Measurements from ENCODE around the gene KRT6C.
"Not testable (repeated sequence)": the region's sequence is repeated elsewhere in the genome, so short reads cannot be mapped to it uniquely, and the experiment has no call there.

Gene KRT6C

GRCh38 chr12:52473768-52474167 lies at the start of gene KRT6C:
KRT6C (minus strand) TSS chr12:52473805; CDS start chr12:52473737, 68 bp downstream.
- no peak for DNase-seq

- no peak for DNase-seq
Observed at GRCh38 chr12:52522346-52523011, 48.9 kb upstream of the KRT6C start.

DNA sequence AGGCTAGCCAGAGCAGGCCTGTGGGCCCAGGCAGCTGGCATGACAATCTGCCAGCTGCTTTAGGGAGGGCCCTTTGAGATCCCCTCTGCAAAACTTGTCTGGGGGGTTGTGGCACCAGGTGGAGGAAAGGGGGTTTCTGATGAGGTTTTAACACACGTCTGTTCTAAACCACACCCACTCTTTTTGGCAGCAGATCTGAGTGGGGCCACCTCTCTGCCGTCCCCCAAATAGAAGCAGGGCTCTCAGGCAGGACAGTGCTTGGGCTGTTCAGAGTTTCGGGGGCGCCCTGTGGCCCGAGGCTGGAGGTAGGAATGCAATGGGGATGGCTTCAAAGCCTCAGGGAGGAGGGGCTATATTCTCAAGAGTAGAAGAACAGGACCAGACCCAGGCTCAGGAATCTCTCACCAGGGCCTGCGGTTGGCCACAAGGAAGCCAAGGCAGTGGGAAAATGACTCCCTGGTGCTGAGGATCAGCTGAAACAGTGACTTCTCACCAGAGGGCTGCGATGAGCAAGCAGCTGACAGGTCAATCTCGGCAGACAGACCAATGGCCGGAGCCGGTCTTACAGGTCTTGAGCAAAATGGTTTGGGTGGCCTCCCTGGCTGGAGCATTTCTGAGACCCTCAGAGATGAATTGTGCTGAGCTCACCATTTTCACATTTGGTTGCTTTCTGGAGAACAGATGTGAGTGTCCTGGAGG lies 48.1 kb upstream of the KRT6C start:
- DNase-seq, result no peak

DNA sequence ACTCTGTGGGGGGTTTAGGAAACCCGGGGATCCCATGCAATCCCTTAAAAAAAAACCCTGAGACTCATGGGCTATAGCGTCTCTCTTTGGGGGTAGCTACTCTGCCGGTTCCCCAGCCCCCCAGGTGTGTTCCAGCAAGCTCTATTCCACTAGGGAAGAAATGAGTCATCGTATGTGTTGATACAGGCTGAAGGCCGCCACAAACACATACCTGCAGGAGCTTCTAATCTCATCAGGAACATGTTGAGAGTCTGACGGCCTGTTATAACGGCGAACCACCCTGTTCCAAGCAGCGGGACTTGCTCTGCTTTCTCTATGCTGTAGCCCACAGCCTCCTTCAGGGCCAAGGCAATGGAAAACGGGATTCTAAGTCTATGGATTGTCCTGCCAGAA lies 47.6 kb upstream of the KRT6C start:
- no peak for DNase-seq

DNA sequence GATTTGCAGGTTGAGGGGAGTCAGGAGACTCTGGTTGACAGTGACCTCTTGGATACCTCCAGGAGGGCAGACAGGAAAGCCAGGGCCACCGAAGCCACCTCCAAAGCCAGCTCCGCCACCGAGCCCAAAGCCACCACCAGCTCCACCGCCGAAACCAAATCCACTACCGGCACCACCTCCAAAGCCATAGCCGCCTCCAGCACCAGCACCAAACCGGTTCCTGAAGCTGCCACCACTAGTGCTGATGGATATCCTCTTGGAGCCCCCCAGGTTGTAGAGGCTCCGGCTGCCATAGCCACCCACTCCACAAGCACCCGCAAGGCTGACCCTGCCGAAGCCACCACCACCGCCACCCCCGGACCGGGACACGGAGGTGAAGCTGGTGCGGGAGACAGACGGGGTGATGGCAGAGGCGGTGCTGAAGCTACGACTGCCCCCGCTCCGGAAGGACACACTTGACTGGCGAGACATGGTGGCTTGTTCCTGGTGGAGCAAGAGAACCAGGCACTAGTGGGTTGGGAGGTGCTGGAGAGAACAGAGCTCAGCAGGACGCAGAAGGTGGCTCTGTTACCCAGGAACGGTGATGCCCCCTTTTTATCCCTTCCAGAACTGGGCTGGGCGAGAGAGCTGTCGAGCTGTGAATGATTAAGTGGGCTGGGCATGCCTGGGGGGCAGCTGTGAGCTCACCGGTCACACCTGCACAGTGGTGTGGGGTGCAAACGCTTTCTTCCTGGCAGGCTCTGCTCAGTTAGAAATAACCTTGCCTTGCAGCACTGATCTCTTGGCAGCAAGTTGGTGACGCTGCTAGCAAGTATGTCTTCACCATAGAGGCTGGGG lies 46.4 kb upstream of the KRT6C start, which contains the start of gene KRT5:
Gene KRT5, minus strand, starts transcription at position 569 of the 837 bp plus-strand sequence. Its CDS starts 98 bp downstream, at position 471.
- no peak for DNase-seq

- no peak for DNase-seq
Observed at GRCh38 chr12:52519387-52519703, 45.7 kb upstream of the KRT6C start.

DNA sequence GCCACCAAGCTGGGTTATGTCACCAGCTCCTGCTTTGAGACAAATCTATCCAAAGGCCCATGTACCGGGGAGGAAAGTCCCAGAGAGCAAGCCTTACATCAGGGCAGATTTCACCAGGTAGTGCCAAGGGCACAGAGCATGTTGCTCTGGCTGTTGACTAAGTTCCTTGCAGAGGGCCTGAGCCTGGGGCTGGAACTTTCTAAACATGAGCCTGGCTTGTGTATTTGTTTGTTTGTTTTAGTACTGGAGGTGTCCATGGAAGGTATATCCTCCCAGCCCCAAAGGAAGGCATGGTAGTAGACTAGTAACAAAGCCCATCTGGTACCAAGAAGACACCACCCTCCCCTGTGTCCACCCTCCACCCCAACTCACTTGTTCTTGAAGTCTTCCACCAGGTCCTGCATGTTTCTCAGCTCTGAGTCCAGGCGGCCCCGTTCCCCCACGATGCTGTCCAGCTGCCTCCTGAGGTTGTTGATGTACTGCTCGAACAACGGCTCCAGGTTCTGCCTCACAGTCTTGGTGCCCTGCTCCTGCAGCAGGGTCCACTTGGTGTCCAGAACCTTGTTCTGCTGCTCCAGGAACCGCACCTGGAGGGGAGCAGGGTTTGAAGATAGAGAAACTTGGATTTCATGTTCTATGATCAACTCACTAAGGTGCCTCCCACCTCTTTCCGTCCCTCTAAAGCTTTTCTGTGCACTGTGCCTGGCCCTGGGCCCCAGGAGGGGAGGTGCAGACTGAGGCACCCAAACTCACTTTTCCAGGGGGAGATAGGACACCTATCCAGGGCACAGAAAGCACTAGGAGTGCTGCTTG lies 45.2 kb upstream of the KRT6C start:
- DNase-seq, result no peak

- DNase-seq, result no peak
Observed at GRCh38 chr12:52517888-52518287, 44.3 kb upstream of the KRT6C start.

DNA sequence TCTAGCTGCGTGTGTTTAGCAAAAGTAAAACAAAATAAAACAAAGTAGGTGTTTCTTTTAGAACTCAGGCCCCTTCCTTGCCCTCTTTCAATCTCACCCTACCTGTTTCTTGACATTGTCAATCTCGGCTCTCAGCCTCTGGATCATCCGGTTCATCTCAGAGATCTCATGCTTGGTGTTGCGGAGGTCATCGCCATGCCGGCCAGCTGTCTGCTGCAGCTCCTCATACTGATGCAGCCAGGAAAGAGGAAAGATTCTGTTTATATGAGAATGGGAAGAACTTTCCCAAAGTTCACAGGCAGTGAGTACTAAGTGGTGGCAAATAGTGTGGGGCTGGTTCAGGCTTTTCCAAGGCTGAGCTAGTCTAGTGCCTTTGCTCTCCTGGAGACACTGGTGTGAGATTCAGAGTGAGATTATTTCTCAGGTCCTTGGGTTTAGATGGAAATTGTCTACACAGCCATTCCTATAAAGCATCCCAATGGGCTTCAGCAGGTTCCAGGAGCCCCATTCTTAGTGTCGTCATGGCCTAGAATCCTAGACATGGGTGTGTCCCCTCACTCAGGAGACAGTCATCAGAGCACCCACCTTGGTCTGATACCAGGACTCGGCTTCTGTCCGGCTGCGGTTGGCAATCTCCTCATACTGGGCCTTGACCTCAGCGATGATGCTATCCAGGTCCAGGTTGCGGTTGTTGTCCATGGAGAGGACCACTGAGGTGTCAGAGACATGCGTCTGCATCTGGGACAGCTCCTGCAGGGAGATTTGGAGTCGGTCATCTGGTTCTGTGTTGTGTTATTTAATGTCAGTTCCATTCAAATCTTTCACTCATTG lies 43.6 kb upstream of the KRT6C start:
- no peak for DNase-seq

- DNase-seq, result no peak
Observed at GRCh38 chr12:52515927-52516831, 42.6 kb upstream of the KRT6C start.

DNA sequence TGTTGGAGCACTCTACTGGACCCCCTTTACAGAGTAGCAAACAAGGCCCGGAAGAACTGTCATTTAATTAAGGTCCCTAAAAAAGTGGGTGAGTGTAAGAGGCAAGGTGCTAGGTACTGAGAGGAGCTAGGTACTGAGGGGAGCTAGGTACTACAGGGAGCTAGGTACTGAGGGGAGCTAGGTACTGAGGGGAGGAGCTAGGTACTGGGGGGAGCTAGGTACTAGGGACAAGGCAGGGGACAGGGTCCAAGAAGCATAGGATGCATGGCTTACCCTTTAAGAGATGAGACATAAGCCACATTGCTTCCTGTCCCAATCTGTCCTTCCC lies 41.7 kb upstream of the KRT6C start:
- no peak for DNase-seq

- no peak for DNase-seq
Observed at GRCh38 chr12:52514471-52515318, 41.1 kb upstream of the KRT6C start.

GRCh38 chr12:52513736-52514135 lies 40.1 kb upstream of the KRT6C start:
- no peak for DNase-seq

GRCh38 chr12:52508211-52508610 lies 34.6 kb upstream of the KRT6C start:
- no peak for DNase-seq

- peak; percentile 38 for DNase-seq
Observed at GRCh38 chr12:52506858-52507715, 33.5 kb upstream of the KRT6C start.

GRCh38 chr12:52502877-52503276 lies 29.3 kb upstream of the KRT6C start:
- DNase-seq, result no peak

GRCh38 chr12:52501490-52501889 lies 27.9 kb upstream of the KRT6C start:
- no peak for DNase-seq

DNA sequence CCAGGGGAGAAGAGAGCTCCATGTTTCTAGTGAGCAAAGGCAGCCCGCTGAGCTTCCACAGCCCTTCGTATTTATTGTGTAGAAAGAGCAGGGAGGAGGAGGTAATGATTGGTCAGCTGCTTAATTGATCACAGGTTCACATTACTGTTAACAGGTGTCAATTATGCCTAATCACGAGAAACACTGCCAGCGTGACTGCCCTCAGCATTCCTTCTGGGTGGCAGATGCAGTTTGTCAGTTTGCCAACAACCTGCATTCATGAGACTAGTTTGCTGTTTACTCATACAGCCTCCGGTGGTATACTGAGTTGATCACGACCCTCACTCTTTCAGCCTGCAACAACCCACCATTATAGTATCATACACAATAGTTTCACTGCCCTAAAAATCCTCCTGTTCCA lies 27.0 kb upstream of the KRT6C start:
- not testable (repeated sequence) for DNase-seq

Measured in NCI-H1694 treated with DMSO at 0.1 percent for 48 hours (cell line).